Pancreas (tissue), 10 donors: ENCODE measurements around the gene ZFP57. TPM values are rescaled to one million over a fixed set of nuclear protein-coding genes. Genes with fewer than 3 reads are reported as not detected.

ENCODE experiments used
- ATAC-seq, 4 donors: fragments of 200-7000 bp; cut with Tn5 transposase; one replicate each; pipeline versions ENCODE4 v1.8.0 to v1.9.1; 2020; ENCODE audit warnings: mild to moderate bottlenecking in 4 of 4, moderate library complexity in 4 of 4
- DNase-seq, 6 donors: peaks; one replicate each; pipeline ENCODE4 v3.0.0-alpha.2; 2020
- FAIRE-seq: peaks from 2 replicates; lab custom pipeline; 2012; peaks lifted over from hg19 to GRCh38; lab: Jason Lieb, UNC
- H3K27ac ChIP-seq, 4 donors: fragments of 200-600 bp; sonication (generic); 1 replicate in 3 of 4; 2 replicates in 1 of 4; pipeline versions ENCODE4 v1.5.0 to v1.8.0; 2020
- H3K27me3 ChIP-seq, 4 donors: fragments of 200-600 bp; one replicate each; pipeline ENCODE4 v1.8.0; 2021
- H3K36me3 ChIP-seq, 3 donors: fragments of 200-600 bp; sonication (generic) in 1 of 3; one replicate each; pipeline versions ENCODE4 v1.5.0 to v1.8.0; 2020 to 2021
- H3K4me1 ChIP-seq, 3 donors: fragments of 200-600 bp; one replicate each; pipeline ENCODE4 v1.8.0; 2021
- H3K4me3 ChIP-seq, 4 donors: fragments of 200-600 bp; sonication (generic) in 2 of 4; one replicate each; pipeline versions ENCODE4 v1.5.0 to v1.8.0; 2020 to 2021
- H3K9me3 ChIP-seq, 4 donors: fragments of 200-600 bp; one replicate each; pipeline ENCODE4 v1.8.0; 2021
- WGBS, 2 donors: extraction: QIAGEN DNeasy Blood & Tissue Kit; methylation state at CpG; one replicate each; pipeline ENCODE4 v1.1.7; 2013; 5-methylcytosine and 5-hydroxymethylcytosine counted together
- intact Hi-C, 3 donors: fragments of 100-400 bp; cut with DNase I; formaldehyde crosslinking; loops; one replicate each; pipeline versions ENCODE4 v1.11.1 to v1.14.2; 2022
- polyA plus RNA-seq, 2 donors: library from polyadenylated mRNA; stranded (reverse); fragments of 200-250 nt; gene quantifications; one replicate each; pipeline ENCODE4 v1.2.3, GENCODE V29; 2013
- total RNA-seq, 6 donors: library from RNA; stranded (reverse); fragmentation: NEBNext Ultra II Directional in 4 of 6; extraction: Animal tissue kit (Norgen Biotek cat#: 25700) in 4 of 6; gene quantifications; one replicate each; pipeline versions ENCODE4 v1.2.1 to v1.2.4, GENCODE V29; 2021 to 2023
- TF ChIP-seq, protein P1 (sequence below), 4 donors: fragments of 200-600 bp; sonication (generic) in 3 of 4; IDR thresholded peaks; one replicate each; pipeline versions ENCODE4 v1.5.0 to v1.8.0; 2021; ENCODE audit warnings: antibody characterized with exemption in 4 of 4
- donor health status: healthy with polysubstance abuse.
- donor health status: DM: no; HTN: no; CAD: no; lungs with moderate emphysema.
- donor health status: DM: no; HTN: no; CAD: no.
- donor health status: control.
- donor health status: control.
- donor health status: Bipolar disorder and iron deficiency.
- donor health status: DM: yes; HTN: yes; CAD: no.
- donor health status: DM: no; HTN: no; CAD: no.
- donor health status: DM: no; HTN: no; CAD: no.
- donor health status: DM: yes; HTN: yes; CAD: no.

The ZFP57 gene
- total and polyA plus RNA-seq, 8 donors: 0.09 to 1.1 (median 0.12) TPM; not detected in 5

DNA sequence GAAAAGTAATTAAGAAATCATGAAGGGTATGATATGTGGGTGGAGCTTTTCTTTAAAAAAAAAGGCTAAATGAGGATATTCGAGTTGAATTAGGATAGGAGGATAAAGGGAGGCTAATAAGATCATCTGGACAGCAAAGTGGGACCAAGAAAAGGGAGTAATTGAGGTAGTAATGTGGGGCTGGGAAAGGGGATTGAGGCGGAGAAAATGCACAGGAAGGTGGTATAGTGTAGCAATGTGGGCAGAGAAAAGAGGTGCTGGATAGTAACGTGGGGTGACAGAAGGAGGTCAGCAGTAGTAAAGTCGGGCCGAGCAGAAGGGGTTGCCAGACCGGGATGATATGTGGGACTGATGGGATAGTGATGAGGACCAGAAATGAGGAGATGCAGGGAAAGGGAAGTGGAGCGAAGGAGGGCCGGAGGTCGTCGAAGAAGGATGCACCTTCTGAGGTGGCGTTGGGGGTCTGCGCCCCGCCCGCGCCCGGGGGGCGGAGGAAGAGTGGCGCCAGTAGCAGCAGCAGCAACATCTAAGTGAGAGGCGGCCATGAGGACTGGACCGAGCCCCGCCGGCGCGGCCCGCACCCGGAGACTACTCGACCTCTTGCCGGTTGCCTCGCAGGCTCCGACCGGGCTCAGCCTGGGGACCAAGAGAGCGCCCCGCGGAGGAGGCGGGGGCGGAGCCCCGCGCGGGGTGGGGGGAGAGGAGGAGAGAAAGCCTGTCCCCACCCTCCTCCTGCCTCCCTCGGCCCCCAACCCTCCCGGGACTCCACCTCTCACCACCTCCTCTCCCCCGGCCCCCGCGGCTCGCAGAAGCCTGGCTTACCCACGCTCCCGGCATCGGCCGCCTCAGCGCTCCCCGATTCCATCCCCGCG lies 48.9 kb downstream of the ZFP57 start:
- FAIRE-seq (no peak), DNase-seq (peak; percentile 34 to 82 (median 56)), ATAC-seq (peak; percentile 14 to 34 (median 23))
- intact Hi-C loops: no loop called here
- TF ChIP-seq, protein P1, sequence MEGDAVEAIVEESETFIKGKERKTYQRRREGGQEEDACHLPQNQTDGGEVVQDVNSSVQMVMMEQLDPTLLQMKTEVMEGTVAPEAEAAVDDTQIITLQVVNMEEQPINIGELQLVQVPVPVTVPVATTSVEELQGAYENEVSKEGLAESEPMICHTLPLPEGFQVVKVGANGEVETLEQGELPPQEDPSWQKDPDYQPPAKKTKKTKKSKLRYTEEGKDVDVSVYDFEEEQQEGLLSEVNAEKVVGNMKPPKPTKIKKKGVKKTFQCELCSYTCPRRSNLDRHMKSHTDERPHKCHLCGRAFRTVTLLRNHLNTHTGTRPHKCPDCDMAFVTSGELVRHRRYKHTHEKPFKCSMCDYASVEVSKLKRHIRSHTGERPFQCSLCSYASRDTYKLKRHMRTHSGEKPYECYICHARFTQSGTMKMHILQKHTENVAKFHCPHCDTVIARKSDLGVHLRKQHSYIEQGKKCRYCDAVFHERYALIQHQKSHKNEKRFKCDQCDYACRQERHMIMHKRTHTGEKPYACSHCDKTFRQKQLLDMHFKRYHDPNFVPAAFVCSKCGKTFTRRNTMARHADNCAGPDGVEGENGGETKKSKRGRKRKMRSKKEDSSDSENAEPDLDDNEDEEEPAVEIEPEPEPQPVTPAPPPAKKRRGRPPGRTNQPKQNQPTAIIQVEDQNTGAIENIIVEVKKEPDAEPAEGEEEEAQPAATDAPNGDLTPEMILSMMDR (IDR thresholded peaks at IDR 0.05): no peak
- H3K27ac ChIP-seq: peak overlapping the region in 1 of 4 donors; percentile 17
- peaks cover 3 to 12% (median 7%) of the 10 kb centered on the region in 3 donors for H3K4me1 ChIP-seq
- H3K27me3 ChIP-seq: no peaks in the 10 kb centered on the region
- 5 to 6% methylated on average over 35 to 50 of the region's 53 CpGs for WGBS, 2 donors
- no peaks in the 10 kb centered on the region for H3K36me3 ChIP-seq
- H3K4me3 ChIP-seq: peak overlapping the region; percentile 47 to 73 (median 59)
- H3K9me3 ChIP-seq: no peaks in the 10 kb centered on the region

DNA sequence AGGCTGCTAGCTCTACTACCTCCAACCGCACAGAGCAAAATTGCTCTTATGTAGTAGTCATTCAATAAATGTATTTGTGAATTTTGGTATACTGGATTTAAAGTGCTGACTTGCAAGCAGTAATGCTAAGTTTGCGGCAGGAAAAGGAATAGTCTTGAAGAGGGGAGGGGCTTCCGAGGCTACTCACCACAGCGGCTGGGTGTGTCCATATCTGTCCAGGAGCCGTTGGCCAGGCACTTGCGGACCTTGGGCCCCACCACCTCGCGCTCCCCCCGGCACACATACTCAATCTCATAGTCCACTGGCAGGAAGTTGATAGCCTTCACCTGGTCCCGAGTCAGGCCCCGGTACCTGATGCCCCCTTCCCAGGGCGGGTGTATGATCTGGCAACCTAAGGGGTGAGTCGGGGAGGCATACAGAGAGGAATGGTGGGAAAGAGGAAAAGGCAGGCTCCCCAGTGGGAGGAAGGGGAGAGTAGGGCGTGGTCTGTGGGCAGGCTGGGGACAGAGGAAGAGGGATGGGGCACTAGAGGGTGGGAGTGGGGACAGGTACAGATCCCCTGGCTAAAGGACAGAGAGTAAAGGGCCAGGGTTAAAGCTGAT lies 49.6 kb downstream of the ZFP57 start:
- no peak overlapping the region for H3K4me3 ChIP-seq
- TF ChIP-seq, protein P1 (IDR thresholded peaks at IDR 0.05): no peak
- no peaks in the 10 kb centered on the region for H3K9me3 ChIP-seq
- ATAC-seq (no peak), FAIRE-seq (no peak), DNase-seq (peak in 1 of 6 donors; percentile 27)
- H3K27me3 ChIP-seq: no peaks in the 10 kb centered on the region
- H3K4me1 ChIP-seq: peaks cover 3 to 12% (median 7%) of the 10 kb centered on the region in 3 donors
- WGBS, 2 donors: 79 to 83% methylated on average over 14 of the region's 14 CpGs
- intact Hi-C loops: no loop called here
- no peaks in the 10 kb centered on the region for H3K36me3 ChIP-seq
- no peak overlapping the region for H3K27ac ChIP-seq

DNA sequence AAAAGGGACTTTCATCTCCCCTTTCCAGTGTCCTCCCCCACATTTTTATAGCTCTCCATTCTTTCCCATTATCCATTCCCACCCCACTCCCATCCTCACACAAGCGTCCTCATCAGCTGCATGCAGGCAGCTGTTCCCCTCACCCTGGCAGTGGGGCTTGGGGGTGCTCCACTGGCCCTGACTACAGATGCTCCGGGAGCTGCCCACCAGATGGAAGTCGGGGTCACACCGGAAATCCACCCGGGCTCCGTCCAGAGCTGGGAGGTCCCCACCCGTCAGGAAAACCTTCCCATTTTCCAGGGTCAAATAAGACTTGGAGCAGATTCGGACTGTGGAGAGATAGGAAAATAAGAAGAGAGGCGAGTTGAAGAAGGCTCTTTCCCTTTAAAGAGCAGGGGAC lies 50.6 kb downstream of the ZFP57 start:
- no peak for FAIRE-seq
- Histone ChIP-seq H3K27ac (no peak overlapping the region), H3K4me1 (peaks cover 3 to 12% (median 7%) of the 10 kb centered on the region in 3 donors), H3K36me3 (no peaks in the 10 kb centered on the region), H3K9me3 (no peaks in the 10 kb centered on the region), H3K4me3 (no peak overlapping the region), H3K27me3 (no peaks in the 10 kb centered on the region)
- 84% methylated on average over 9 of the region's 9 CpGs for WGBS, 2 donors
- intact Hi-C loops: no loop called here
- ATAC-seq: no peak
- no peak for DNase-seq
- TF ChIP-seq, protein P1 (IDR thresholded peaks at IDR 0.05): no peak

DNA sequence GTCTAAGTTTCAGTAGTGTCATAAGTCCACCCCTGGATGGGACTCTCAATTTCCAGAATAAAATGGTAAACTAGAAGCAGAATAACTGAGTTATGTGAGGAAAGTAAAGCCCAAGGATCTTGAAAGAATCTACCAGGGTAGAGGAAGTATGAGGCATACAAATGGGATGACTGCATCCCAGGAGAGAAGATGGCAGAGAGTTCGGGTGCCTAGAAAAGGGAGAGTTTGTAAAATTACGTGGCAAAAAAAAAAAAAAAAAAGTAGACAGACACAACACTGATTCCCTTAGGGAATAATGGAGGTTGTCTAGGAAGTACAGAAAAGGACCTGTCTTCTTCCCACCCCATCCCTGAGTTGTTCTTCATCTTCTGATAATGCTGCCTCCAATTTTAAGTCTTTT lies 51.4 kb downstream of the ZFP57 start:
- WGBS, 2 donors: 75 to 79% methylated on average over 2 of the region's 2 CpGs
- DNase-seq (no peak), ATAC-seq (no peak), FAIRE-seq (no peak)
- Histone ChIP-seq H3K4me1 (peaks cover 3 to 12% (median 7%) of the 10 kb centered on the region in 3 donors), H3K4me3 (no peak overlapping the region), H3K36me3 (no peaks in the 10 kb centered on the region), H3K27ac (no peak overlapping the region), H3K9me3 (no peaks in the 10 kb centered on the region), H3K27me3 (no peaks in the 10 kb centered on the region)
- intact Hi-C loops: no loop called here
- TF ChIP-seq, protein P1 (IDR thresholded peaks at IDR 0.05): no peak
